Measurements from ENCODE around the gene MAP2K5. TPM values are rescaled to one million over a fixed set of nuclear protein-coding genes. Genes with fewer than 3 reads are reported as not detected.

MAP2K5 gene
- polyA plus RNA-seq, 2 of the 4 experiments (the other 2 are of a cell fraction), result 7.8 to 11.0 TPM

DNA sequence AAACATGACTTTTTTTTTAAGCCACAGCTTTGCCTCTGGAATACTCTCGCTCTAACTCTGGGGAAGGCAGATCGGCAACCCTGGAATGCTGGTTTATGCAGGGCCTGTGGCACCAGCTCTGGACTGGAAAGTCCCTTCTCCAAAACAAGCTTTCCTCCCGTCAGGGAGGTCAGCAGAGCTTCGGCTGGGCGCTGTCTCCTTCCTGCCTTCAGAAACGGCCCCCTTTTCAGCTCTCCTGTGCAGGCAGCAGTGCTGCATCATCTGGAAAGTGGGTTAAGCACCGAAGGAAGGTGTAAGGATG, 240.1 kb downstream of the MAP2K5 start:
- ATAC-seq, result no peak
- Histone ChIP-seq H3K4me2 (no peak overlapping the region), H3K9me3 (no peaks in the 10 kb centered on the region), H3K4me1 (no peaks in the 10 kb centered on the region), H3K27ac (no peak overlapping the region), H3K4me3 (no peak overlapping the region)
- FAIRE-seq, result no peak
- POLR2A ChIA-PET, result interaction anchor here (0.6 kb wide), 1 partner anchor 838 kb away, joined by 3 read pairs; no protein-coding TSS in a partner anchor
- WGBS (ENCODE audit: missing lambda C conversion rate), result 74% methylated on average over 7 of the region's 7 CpGs
- CTCF ChIA-PET, result interaction anchor here (2.0 to 2.3 kb wide), 2 partner anchors 10 to 11 kb away, joined by 4 read pairs; no protein-coding TSS in a partner anchor
- TF ChIP-seq PBX3 (IDR thresholded peaks at IDR 0.05) (no peak), KDM1A (IDR thresholded peaks at IDR 0.05; ENCODE audit: low read depth) (no peak), SREBF2 (IDR thresholded peaks at IDR 0.05) (no peak), EHMT2 (IDR thresholded peaks at IDR 0.05; ENCODE audit: low read depth) (no peak), POLR2AphosphoS2 (conservative IDR thresholded peaks at IDR 0.05; ENCODE audit: low read length) (no peak), HOXB13 (CRISPR knock-in tag; IDR thresholded peaks at IDR 0.05; ENCODE audit: low read depth) (no peak), FOSB (CRISPR knock-in tag; IDR thresholded peaks at IDR 0.05) (no peak), MYC (IDR thresholded peaks at IDR 0.05; ENCODE audit: borderline replicate concordance, low read length) (no peak), ESRRA (IDR thresholded peaks at IDR 0.05; ENCODE audit: borderline replicate concordance, low read length) (no peak), ZFP36 (IDR thresholded peaks at IDR 0.05; ENCODE audit: borderline replicate concordance, partially characterized antibody) (no peak), CHD2 (IDR thresholded peaks at IDR 0.05; ENCODE audit: low read length, partially characterized antibody) (no peak), KDM5A (IDR thresholded peaks at IDR 0.05) (no peak), HES2 (IDR thresholded peaks at IDR 0.05) (no peak), NPAS2 (CRISPR knock-in tag; IDR thresholded peaks at IDR 0.05; ENCODE audit: borderline replicate concordance) (no peak)
- TF ChIP-seq, protein P1, sequence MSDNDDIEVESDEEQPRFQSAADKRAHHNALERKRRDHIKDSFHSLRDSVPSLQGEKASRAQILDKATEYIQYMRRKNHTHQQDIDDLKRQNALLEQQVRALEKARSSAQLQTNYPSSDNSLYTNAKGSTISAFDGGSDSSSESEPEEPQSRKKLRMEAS (IDR thresholded peaks at IDR 0.05), result no peak
- no peak for DNase-seq (ENCODE audit: low read depth in 1 of 2, low spot score in 1 of 2)

DNA sequence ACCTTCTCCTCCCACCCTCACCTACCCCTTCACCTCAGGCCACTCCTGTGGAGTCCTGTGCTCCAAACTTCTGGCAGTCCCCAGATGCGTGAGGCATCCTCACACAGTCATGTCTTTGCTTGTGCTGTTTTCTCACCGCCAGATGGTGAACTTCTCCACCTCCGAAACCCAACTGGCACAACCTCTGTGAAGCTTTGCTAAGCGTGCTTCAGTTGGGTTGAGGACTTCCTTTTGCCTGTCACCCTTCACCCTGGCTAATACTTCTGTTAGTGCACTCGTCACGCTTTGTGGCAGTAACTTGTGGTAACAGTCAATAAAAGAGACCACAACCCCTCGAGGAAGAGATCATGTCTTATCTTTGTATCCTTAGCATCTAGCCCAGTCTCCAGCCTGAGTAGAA, 240.8 kb downstream of the MAP2K5 start:
- TF ChIP-seq RARB (CRISPR knock-in tag; IDR thresholded peaks at IDR 0.05), result no peak
- no peak for TF ChIP-seq POLR2A (IDR thresholded peaks at IDR 0.05; ENCODE audit: low read length)
- no peak for TF ChIP-seq REST (IDR thresholded peaks at IDR 0.05)
- no peak for TF ChIP-seq ZNF302 (CRISPR knock-in tag; IDR thresholded peaks at IDR 0.05)
- no peak for TF ChIP-seq MYC (IDR thresholded peaks at IDR 0.05; ENCODE audit: borderline replicate concordance, low read length)
- TF ChIP-seq RNF2 (IDR thresholded peaks at IDR 0.05; ENCODE audit: borderline replicate concordance, low read depth), result no peak
- TF ChIP-seq HOXA7 (CRISPR knock-in tag; IDR thresholded peaks at IDR 0.05), result no peak
- TF ChIP-seq ZFP36 (IDR thresholded peaks at IDR 0.05; ENCODE audit: borderline replicate concordance, partially characterized antibody), result no peak
- WGBS (ENCODE audit: missing lambda C conversion rate), result 93% methylated on average over 7 of the region's 7 CpGs
- Histone ChIP-seq H3K9me3 (no peaks in the 10 kb centered on the region), H3K4me3 (no peak overlapping the region), H3K4me1 (no peaks in the 10 kb centered on the region), H3K27ac (no peak overlapping the region), H3K4me2 (no peak overlapping the region)
- ChIA-PET POLR2A (no interaction called here), CTCF (no interaction called here)
- FAIRE-seq (no peak), ATAC-seq (no peak), DNase-seq (ENCODE audit: low read depth in 1 of 2, low spot score in 1 of 2) (no peak)
